Panc1 (cell line): ENCODE data around the gene PLAAT2. TPM values are rescaled to one million over a fixed set of nuclear protein-coding genes. Genes with fewer than 3 reads are reported as not detected.

Experiments
- ATAC-seq: fragments of 200-7000 bp; cut with Tn5 transposase; 2 replicates; pipeline ENCODE4 v1.9.1; 2020; ENCODE audit warnings: mild to moderate bottlenecking, moderate library complexity
- BruUV-seq: library from RNA; stranded (reverse); fragments of 400-500 nt; replicated peaks from 2 replicates; lab custom pipeline; 2021; lab: Mats Ljungman, UMichigan
- CTCF ChIA-PET: fragments of 300-600 bp; sonication (Branson Sonifier 250); formaldehyde crosslinking; loops from one replicate; lab custom pipeline; 2022; ENCODE audit warnings: antibody characterized with exemption; lab: Charles Lee
- POLR2A ChIA-PET: fragments of 300-600 bp; sonication (Branson Sonifier 250); formaldehyde crosslinking; loops from one replicate; lab custom pipeline; 2022; ENCODE audit warnings: antibody characterized with exemption; lab: Charles Lee
- DNase-seq: peaks from one replicate; pipeline ENCODE4 v3.0.0-alpha.2; 2010; ENCODE audit warnings: low read depth, low spot score
- H3K27ac ChIP-seq: 2 replicates; pipeline ENCODE4 v1.5.1; 2011; ENCODE audit warnings: mild to moderate bottlenecking, low read length, inconsistent platforms
- H3K27me3 ChIP-seq: fragments of 200-500 bp; sonication (Bioruptor generic); 2 replicates; pipeline ENCODE4 v1.6.0; 2014; ENCODE audit warnings: low read length, inconsistent platforms; ENCODE audit not compliant: control insufficient read depth, insufficient read depth
- H3K36me3 ChIP-seq: fragments of 200-500 bp; sonication (Bioruptor generic); 2 replicates; pipeline ENCODE4 v1.5.1; 2014; ENCODE audit warnings: inconsistent platforms, mild to moderate bottlenecking, low read length, moderate library complexity; ENCODE audit not compliant: control insufficient read depth, insufficient read depth
- H3K4me1 ChIP-seq: 2 replicates; pipeline ENCODE4 v1.5.1; 2011; ENCODE audit warnings: inconsistent platforms, mild to moderate bottlenecking, low read length, moderate library complexity; ENCODE audit not compliant: control insufficient read depth, insufficient read depth
- H3K4me3 ChIP-seq, 2 experiments: 2 replicates each; pipeline ENCODE4 v1.5.1; 2011 to 2012; ENCODE audit warnings: low read depth in 2 of 2, low read length in 2 of 2, mild to moderate bottlenecking in 2 of 2, inconsistent platforms in 1 of 2, moderate library complexity in 1 of 2
- H3K9me3 ChIP-seq: fragments of 200-500 bp; sonication (Bioruptor generic); 2 replicates; pipeline ENCODE4 v1.5.1; 2014; ENCODE audit warnings: low read depth, mild to moderate bottlenecking, inconsistent platforms, low read length, moderate library complexity; ENCODE audit not compliant: control insufficient read depth, insufficient read depth
- POLR2AphosphoS5 ChIP-seq: IDR thresholded peaks from 2 replicates; pipeline ENCODE4 v1.6.1; 2012; ENCODE audit warnings: mild to moderate bottlenecking, low read depth, low read length, moderate library complexity
- SIN3A ChIP-seq: IDR thresholded peaks from 2 replicates; pipeline ENCODE4 v1.6.1; 2012; ENCODE audit warnings: low read depth, mild to moderate bottlenecking, low read length, moderate library complexity, borderline replicate concordance; ENCODE audit not compliant: insufficient read depth
- TCF7L2 ChIP-seq: IDR thresholded peaks from 2 replicates; pipeline ENCODE4 v1.6.1; 2011; ENCODE audit warnings: mild to moderate bottlenecking, low read depth, low read length, inconsistent platforms
- in situ Hi-C: cut with HindIII; loops from 2 replicates; pipeline ENCODE4 v1.10.0; 2016; ENCODE audit warnings: low sequenced_read_pairs, low pct_unique_long_range_greater_than_20kb
- intact Hi-C: fragments of 100-400 bp; cut with micrococcal nuclease; formaldehyde crosslinking; loops from one replicate; pipeline ENCODE4 v1.10.0; 2022; ENCODE audit not compliant: unreplicated experiment
- total RNA-seq: library from RNA; stranded (reverse); gene quantifications from one replicate; pipeline ENCODE4 v1.2.1, GENCODE V29; 2021; ENCODE audit not compliant: unreplicated experiment
- TF ChIP-seq, protein P1 (sequence below): fragments of 450-650 bp; IDR thresholded peaks from 2 replicates; pipeline ENCODE4 v1.5.1; 2017; ENCODE audit warnings: mild to moderate bottlenecking
- TF ChIP-seq, protein P2 (sequence below), 2 experiments: IDR thresholded peaks; 2 replicates each; pipeline ENCODE4 v1.6.1; 2011 to 2012; ENCODE audit warnings: low read depth in 2 of 2, control low read depth in 1 of 2, low read length in 1 of 2, mild to moderate bottlenecking in 1 of 2, moderate library complexity in 1 of 2; ENCODE audit not compliant: insufficient read depth in 1 of 2

The PLAAT2 gene
- total RNA-seq, 1 experiment from 2014 or later = not detected

DNA sequence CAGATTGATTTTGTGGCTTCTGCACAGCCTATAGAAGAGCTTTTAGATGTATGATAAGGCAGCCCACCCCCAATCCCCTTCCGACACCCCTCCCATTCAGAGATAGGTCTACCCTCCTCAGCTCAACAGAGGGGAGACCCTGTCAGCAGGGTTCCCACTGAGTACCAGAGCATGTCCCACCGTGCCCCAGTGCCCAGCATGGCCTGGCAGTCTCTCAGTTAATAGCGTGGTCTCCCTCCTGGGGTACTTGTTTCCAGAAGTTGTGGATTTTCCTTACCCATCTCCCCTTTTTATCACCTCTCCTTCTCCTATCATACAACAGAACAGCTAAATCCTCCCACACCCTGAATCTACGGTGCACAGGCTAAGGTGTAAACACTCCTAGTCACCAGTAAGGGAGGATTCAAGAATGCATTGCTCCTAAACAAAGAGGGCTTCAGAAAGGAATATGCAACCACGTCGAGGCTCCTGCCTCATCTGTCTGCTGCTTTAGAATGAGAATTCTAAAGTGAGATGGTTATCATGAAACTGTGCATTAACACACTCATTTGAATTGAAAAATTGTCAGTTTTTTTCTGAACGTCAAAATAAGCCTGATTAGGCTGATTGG is 6.7 kb downstream of the PLAAT2 start:
- no peaks in the 10 kb centered on the region for H3K27me3 ChIP-seq
- H3K27ac ChIP-seq = no peak overlapping the region
- H3K4me3 ChIP-seq = no peak overlapping the region
- no peaks in the 10 kb centered on the region for H3K4me1 ChIP-seq
- TF ChIP-seq, protein P1, sequence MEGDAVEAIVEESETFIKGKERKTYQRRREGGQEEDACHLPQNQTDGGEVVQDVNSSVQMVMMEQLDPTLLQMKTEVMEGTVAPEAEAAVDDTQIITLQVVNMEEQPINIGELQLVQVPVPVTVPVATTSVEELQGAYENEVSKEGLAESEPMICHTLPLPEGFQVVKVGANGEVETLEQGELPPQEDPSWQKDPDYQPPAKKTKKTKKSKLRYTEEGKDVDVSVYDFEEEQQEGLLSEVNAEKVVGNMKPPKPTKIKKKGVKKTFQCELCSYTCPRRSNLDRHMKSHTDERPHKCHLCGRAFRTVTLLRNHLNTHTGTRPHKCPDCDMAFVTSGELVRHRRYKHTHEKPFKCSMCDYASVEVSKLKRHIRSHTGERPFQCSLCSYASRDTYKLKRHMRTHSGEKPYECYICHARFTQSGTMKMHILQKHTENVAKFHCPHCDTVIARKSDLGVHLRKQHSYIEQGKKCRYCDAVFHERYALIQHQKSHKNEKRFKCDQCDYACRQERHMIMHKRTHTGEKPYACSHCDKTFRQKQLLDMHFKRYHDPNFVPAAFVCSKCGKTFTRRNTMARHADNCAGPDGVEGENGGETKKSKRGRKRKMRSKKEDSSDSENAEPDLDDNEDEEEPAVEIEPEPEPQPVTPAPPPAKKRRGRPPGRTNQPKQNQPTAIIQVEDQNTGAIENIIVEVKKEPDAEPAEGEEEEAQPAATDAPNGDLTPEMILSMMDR = no peak
- TF ChIP-seq, protein P2, sequence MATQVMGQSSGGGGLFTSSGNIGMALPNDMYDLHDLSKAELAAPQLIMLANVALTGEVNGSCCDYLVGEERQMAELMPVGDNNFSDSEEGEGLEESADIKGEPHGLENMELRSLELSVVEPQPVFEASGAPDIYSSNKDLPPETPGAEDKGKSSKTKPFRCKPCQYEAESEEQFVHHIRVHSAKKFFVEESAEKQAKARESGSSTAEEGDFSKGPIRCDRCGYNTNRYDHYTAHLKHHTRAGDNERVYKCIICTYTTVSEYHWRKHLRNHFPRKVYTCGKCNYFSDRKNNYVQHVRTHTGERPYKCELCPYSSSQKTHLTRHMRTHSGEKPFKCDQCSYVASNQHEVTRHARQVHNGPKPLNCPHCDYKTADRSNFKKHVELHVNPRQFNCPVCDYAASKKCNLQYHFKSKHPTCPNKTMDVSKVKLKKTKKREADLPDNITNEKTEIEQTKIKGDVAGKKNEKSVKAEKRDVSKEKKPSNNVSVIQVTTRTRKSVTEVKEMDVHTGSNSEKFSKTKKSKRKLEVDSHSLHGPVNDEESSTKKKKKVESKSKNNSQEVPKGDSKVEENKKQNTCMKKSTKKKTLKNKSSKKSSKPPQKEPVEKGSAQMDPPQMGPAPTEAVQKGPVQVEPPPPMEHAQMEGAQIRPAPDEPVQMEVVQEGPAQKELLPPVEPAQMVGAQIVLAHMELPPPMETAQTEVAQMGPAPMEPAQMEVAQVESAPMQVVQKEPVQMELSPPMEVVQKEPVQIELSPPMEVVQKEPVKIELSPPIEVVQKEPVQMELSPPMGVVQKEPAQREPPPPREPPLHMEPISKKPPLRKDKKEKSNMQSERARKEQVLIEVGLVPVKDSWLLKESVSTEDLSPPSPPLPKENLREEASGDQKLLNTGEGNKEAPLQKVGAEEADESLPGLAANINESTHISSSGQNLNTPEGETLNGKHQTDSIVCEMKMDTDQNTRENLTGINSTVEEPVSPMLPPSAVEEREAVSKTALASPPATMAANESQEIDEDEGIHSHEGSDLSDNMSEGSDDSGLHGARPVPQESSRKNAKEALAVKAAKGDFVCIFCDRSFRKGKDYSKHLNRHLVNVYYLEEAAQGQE (IDR thresholded peaks at IDR 0.05; ENCODE audit: insufficient read depth in 1 of 2, low read depth in 2 of 2, low read length in 1 of 2) = no peak
- TF ChIP-seq POLR2AphosphoS5 (no peak), SIN3A (no peak), TCF7L2 (no peak)
- ATAC-seq (no peak; the same call in 1 of the 2 replicates), DNase-seq (no peak)
- BruUV-seq = no TSS peak
- no peaks in the 10 kb centered on the region for H3K9me3 ChIP-seq
- intact Hi-C loops (no loop called here), in situ Hi-C loops (no loop called here)
- CTCF ChIA-PET = no interaction called here
- POLR2A ChIA-PET = no interaction called here
- H3K36me3 ChIP-seq = no peaks in the 10 kb centered on the region

DNA sequence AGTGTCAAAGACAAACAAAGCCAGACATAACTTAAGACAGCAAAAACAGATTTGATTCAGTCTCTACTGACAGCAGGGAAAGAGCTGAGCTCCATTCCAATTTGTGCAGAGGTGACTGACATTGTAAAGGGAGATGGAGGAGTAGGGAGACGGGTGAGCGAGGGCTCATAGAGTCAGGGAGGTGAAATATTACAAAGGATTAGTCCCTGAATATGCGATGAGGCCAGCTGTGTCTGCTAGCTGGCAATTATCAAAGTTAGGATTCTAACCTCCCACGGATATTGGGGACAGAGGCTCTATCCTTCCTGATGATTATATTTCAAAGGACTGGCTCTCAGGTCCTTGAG is 8.3 kb downstream of the PLAAT2 start:
- intact Hi-C loops (no loop called here), in situ Hi-C loops (no loop called here)
- Histone ChIP-seq H3K4me1 (no peaks in the 10 kb centered on the region), H3K9me3 (no peaks in the 10 kb centered on the region), H3K36me3 (no peaks in the 10 kb centered on the region), H3K4me3 (no peak overlapping the region), H3K27me3 (no peaks in the 10 kb centered on the region), H3K27ac (no peak overlapping the region)
- DNase-seq (no peak), ATAC-seq (no peak)
- TF ChIP-seq POLR2AphosphoS5 (no peak), TCF7L2 (no peak)
- TF ChIP-seq, protein P2 (IDR thresholded peaks at IDR 0.05; ENCODE audit: insufficient read depth in 1 of 2, low read depth in 2 of 2, low read length in 1 of 2) = no peak
- ChIA-PET CTCF (interaction anchor here (0.6 kb wide), 1 partner anchor 72 kb away, joined by 4 read pairs; no protein-coding TSS in a partner anchor), POLR2A (no interaction called here)
- BruUV-seq = no TSS peak
